Glutamatergic neuron (in vitro differentiated cells): ENCODE measurements around the gene ALPK1. TPM values are rescaled to one million over a fixed set of nuclear protein-coding genes. Genes with fewer than 3 reads are reported as not detected.
"Not testable (repeated sequence)": the region's sequence is repeated elsewhere in the genome, so short reads cannot be mapped to it uniquely, and the experiment has no call there.

Experiments
- DNase-seq: peaks from one replicate; pipeline ENCODE4 v3.0.0; 2022
- H3K27ac Mint-ChIP-seq: one replicate; pipeline ENCODE4 v1.8.0; 2020; ENCODE audit warnings: mild to moderate bottlenecking, mixed read lengths, inconsistent platforms; ENCODE audit not compliant: unreplicated experiment
- H3K27me3 Mint-ChIP-seq: one replicate; pipeline ENCODE4 v1.8.0; 2020; ENCODE audit warnings: mild to moderate bottlenecking, moderate library complexity, mixed read lengths, inconsistent platforms; ENCODE audit not compliant: unreplicated experiment
- H3K36me3 Mint-ChIP-seq: one replicate; pipeline ENCODE4 v1.8.0; 2020; ENCODE audit warnings: mild to moderate bottlenecking, mixed read lengths, inconsistent platforms; ENCODE audit not compliant: unreplicated experiment
- H3K4me1 Mint-ChIP-seq: one replicate; pipeline ENCODE4 v1.8.0; 2020; ENCODE audit warnings: mild to moderate bottlenecking, low read depth, mixed read lengths, inconsistent platforms; ENCODE audit not compliant: unreplicated experiment
- H3K4me3 Mint-ChIP-seq: one replicate; pipeline ENCODE4 v1.8.0; 2020; ENCODE audit warnings: mild to moderate bottlenecking, mixed read lengths, inconsistent platforms; ENCODE audit not compliant: unreplicated experiment
- H3K9me3 Mint-ChIP-seq: one replicate; pipeline ENCODE4 v1.8.0; 2020; ENCODE audit warnings: mild to moderate bottlenecking, moderate library complexity, mixed read lengths, inconsistent platforms; ENCODE audit not compliant: unreplicated experiment
- total RNA-seq: library from RNA; stranded (reverse); fragmentation: NEBNext Ultra II Directional; extraction: Animal tissue kit (Norgen Biotek cat#: 25700); gene quantifications from one replicate; pipeline ENCODE4 v1.2.1, GENCODE V29; 2021; ENCODE audit not compliant: unreplicated experiment
- TF ChIP-seq, protein P1 (sequence below): fragments of 200-600 bp; sonication (generic); IDR thresholded peaks from one replicate; pipeline ENCODE4 v1.5.0; 2021; ENCODE audit not compliant: partially characterized antibody, unreplicated experiment

ALPK1 gene
- total RNA-seq, 1 donor from 2014 or later, result 0.86 TPM

DNA sequence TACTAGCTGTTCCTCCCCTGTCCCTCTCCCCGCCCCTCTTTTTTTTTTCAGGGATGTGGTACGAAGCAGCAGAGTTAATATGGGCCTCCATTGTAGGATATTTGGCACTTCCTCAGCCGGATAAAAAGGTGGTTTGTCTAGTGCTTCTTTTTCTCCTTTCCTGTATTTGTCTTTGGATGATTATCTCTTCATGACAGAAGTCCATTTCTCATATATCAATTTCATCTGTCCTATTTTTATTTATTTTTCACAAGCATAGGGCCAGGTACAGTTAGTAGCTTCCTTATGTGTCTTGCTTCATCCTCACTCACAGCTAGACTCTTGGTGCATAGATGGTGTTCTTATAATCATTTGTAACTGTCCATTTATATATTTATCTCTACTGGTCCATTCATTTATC lies 129.2 kb downstream of the ALPK1 start:
- H3K4me1 Mint-ChIP-seq, result peaks cover 4% of the 10 kb centered on the region
- H3K4me3 Mint-ChIP-seq, result no peak overlapping the region
- H3K9me3 Mint-ChIP-seq, result peaks cover 5% of the 10 kb centered on the region
- peaks cover 4% of the 10 kb centered on the region for H3K36me3 Mint-ChIP-seq
- no peak for DNase-seq
- H3K27ac Mint-ChIP-seq, result no peak overlapping the region
- H3K27me3 Mint-ChIP-seq, result peaks cover 3% of the 10 kb centered on the region
- TF ChIP-seq, protein P1, sequence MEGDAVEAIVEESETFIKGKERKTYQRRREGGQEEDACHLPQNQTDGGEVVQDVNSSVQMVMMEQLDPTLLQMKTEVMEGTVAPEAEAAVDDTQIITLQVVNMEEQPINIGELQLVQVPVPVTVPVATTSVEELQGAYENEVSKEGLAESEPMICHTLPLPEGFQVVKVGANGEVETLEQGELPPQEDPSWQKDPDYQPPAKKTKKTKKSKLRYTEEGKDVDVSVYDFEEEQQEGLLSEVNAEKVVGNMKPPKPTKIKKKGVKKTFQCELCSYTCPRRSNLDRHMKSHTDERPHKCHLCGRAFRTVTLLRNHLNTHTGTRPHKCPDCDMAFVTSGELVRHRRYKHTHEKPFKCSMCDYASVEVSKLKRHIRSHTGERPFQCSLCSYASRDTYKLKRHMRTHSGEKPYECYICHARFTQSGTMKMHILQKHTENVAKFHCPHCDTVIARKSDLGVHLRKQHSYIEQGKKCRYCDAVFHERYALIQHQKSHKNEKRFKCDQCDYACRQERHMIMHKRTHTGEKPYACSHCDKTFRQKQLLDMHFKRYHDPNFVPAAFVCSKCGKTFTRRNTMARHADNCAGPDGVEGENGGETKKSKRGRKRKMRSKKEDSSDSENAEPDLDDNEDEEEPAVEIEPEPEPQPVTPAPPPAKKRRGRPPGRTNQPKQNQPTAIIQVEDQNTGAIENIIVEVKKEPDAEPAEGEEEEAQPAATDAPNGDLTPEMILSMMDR, result no peak

DNA sequence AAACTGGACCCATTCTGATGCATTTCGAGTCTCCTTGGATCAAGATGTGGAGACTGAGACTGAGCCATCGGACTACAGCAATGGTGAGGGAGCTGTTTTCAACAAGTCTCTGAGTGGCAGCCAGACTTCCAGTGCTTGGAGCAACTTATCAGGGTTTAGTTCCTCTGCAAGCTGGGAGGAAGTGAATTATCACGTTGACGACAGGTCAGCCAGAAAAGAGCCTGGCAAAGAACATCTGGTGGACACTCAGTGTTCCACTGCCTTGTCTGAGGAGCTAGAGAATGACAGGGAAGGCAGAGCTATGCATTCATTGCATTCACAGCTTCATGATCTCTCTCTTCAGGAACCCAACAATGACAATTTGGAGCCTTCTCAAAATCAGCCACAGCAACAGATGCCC lies 134.0 kb downstream of the ALPK1 start:
- Mint-ChIP-seq H3K36me3 (peaks cover 6% of the 10 kb centered on the region), H3K4me3 (no peak overlapping the region), H3K27ac (no peak overlapping the region), H3K9me3 (peaks cover 5% of the 10 kb centered on the region), H3K27me3 (peaks cover 3% of the 10 kb centered on the region), H3K4me1 (peaks cover 4% of the 10 kb centered on the region)
- TF ChIP-seq, protein P1, result no peak
- DNase-seq, result no peak

DNA sequence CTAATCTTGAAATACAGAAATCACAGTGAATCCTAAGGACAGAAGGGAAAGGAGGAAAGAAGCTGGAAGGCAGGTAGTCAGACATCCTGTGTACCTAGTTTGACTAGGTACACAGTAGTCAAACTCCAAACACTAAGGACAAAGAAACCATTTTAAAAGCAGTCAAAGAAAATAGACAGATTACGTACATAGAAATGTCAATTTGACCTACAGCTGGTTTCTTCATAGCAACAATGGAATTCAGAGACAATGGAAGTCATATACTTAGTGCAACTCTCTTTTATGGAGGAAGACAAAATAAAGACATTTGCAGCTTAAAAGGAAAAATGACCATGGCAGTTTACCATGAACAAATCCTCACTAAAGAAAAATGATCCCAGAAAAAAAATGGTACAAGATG lies 139.8 kb downstream of the ALPK1 start:
- DNase-seq, result no peak
- TF ChIP-seq, protein P1, result no peak
- Mint-ChIP-seq H3K27ac (no peak overlapping the region), H3K36me3 (peaks cover 4% of the 10 kb centered on the region), H3K4me1 (no peaks in the 10 kb centered on the region), H3K4me3 (no peak overlapping the region), H3K9me3 (peaks cover 2% of the 10 kb centered on the region), H3K27me3 (no peaks in the 10 kb centered on the region)

DNA sequence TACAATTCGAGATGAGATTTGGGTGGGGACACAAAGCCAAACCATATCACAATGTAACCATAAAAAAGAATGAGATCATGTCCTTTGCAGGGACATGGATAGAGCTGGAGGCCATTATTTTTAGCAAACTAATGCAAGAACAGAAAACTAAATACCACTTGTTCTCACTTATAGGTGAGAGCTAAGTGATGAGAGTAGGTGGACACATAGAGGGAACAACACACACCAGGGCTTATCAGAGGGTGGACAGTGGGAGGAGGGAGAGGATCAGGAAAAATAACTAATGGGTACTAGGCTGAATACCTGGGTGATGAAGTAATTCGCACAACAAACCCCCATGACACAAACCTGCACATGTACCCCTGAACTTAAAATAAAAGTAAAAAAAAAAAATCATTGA lies 145.1 kb downstream of the ALPK1 start:
- H3K4me3 Mint-ChIP-seq, H3K27me3 Mint-ChIP-seq, DNase-seq, H3K4me1 Mint-ChIP-seq, H3K27ac Mint-ChIP-seq, H3K9me3 Mint-ChIP-seq: not testable (repeated sequence)
- peaks cover 21% of the 10 kb centered on the region for H3K36me3 Mint-ChIP-seq

DNA sequence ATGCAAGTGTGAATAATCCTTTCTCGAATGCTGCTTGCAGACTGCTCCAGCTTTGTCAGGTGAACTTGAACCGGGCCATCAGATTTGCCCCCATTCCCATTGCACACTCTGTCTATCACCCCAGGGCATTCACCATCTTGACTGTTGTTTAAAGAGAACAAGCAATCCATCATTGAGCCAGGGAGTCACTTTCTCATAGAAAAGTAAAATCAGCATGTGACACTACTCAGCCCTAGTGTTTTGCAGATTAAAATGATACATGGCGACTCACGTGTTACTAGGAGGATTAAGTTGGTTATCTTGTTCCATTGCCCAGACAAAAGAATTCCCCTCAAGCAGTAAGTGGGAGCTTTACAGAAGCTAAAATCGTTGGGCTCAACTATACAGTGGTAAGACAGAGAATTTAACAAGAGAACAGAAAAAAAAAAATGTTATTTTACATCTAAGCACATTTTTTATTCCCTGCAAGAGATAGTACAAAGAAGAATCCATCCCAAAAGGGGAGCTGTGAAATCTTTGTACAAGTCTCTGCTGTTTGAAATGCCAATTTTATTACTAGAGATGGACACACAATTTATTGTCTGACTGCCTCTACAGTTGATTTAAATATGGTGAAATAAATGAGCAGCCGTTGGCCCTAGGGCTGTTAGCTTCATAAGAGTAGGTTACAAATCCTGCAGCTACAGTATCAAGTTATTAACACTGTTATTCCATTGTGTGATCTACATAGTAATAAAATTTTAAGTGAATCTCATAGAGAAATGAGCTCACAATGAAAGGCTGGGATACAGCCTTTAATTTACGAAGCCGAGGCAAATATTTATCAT lies 151.3 kb downstream of the ALPK1 start:
- TF ChIP-seq, protein P1, result no peak
- peaks cover 2% of the 10 kb centered on the region for H3K27me3 Mint-ChIP-seq
- no peak for DNase-seq
- H3K4me1 Mint-ChIP-seq, result peaks cover 5% of the 10 kb centered on the region
- peaks cover 3% of the 10 kb centered on the region for H3K9me3 Mint-ChIP-seq
- H3K4me3 Mint-ChIP-seq, result no peak overlapping the region
- H3K27ac Mint-ChIP-seq, result no peak overlapping the region
- H3K36me3 Mint-ChIP-seq, result peaks cover 17% of the 10 kb centered on the region
